GM10266 (cell line): ENCODE data around the gene FBRSL1.
"Not testable (repeated sequence)": the region's sequence is repeated elsewhere in the genome, so short reads cannot be mapped to it uniquely, and the experiment has no call there.

ENCODE experiments used
- DNase-seq: peaks from one replicate; pipeline ENCODE4 v3.0.0; 2012; ENCODE audit errors: extremely low spot score
- TF ChIP-seq, protein P1 (sequence below): IDR thresholded peaks from 2 replicates; pipeline ENCODE4 v1.5.1; 2012; ENCODE audit warnings: mild to moderate bottlenecking, low read depth; ENCODE audit not compliant: control insufficient read depth, insufficient read depth; ENCODE audit errors: missing control alignments

The FBRSL1 gene

DNA sequence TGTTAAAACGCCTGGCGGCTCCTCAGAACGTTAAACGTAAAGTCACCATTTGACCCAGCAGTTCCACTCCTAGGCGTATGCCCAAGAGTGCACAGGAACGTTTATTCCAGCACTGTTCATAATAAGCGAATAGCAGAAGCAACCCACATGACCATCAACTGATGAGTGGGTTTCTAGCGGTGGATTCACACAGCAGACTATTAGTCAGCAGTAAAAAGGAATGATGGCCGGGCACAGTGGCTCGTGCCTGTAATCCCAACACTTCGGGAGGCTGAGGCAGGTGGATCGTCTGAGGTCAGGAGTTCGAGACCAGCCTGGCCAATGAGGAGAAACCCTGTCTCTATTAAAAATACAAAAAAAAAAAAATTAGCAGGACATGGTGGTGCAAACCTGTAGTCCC is 22.4 kb upstream of the FBRSL1 start:
- TF ChIP-seq, protein P1, sequence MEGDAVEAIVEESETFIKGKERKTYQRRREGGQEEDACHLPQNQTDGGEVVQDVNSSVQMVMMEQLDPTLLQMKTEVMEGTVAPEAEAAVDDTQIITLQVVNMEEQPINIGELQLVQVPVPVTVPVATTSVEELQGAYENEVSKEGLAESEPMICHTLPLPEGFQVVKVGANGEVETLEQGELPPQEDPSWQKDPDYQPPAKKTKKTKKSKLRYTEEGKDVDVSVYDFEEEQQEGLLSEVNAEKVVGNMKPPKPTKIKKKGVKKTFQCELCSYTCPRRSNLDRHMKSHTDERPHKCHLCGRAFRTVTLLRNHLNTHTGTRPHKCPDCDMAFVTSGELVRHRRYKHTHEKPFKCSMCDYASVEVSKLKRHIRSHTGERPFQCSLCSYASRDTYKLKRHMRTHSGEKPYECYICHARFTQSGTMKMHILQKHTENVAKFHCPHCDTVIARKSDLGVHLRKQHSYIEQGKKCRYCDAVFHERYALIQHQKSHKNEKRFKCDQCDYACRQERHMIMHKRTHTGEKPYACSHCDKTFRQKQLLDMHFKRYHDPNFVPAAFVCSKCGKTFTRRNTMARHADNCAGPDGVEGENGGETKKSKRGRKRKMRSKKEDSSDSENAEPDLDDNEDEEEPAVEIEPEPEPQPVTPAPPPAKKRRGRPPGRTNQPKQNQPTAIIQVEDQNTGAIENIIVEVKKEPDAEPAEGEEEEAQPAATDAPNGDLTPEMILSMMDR, result no peak
- no peak for DNase-seq

DNA sequence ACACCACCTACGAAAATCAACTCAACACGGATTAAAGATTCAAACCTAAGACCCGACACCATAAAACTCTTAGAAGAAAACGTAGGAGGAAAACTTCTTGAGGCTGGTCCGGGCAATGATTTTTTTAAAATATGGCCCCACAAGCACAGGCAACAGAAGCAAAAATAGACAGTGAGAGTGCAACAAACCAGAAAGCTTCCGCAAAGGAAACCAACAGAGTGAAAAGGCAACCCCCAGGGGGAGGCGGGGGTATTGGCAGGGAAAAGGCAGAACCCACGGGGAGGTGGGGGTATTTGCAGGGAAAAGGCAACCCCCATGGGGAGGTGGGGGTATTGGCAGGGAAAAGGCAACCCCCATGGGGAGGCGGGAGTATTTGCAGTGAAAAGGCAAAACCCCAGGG is 20.5 kb upstream of the FBRSL1 start:
- TF ChIP-seq, protein P1, result no peak

DNA sequence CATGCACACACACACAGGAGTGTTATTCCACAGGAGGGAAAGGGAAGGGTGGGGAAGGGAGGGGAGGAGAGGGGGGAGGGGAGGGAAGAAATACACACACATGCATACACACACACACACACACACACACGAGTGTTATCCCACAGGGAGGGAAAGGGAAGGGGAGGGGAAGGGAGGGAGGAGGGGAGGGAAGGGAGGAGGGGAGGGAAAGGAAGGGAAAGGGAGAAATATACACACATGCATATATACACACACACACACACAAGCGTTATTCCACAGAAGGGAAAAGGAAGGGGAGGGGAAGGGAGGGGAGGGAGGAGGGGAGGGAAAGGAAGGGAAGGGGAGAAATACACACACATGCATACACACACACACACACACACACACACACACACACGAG is 19.6 kb upstream of the FBRSL1 start:
- no peak for DNase-seq
- TF ChIP-seq, protein P1, result no peak

More for the DNA sequence above, 20.5 kb upstream of the FBRSL1 start:
- no peak for DNase-seq

DNA sequence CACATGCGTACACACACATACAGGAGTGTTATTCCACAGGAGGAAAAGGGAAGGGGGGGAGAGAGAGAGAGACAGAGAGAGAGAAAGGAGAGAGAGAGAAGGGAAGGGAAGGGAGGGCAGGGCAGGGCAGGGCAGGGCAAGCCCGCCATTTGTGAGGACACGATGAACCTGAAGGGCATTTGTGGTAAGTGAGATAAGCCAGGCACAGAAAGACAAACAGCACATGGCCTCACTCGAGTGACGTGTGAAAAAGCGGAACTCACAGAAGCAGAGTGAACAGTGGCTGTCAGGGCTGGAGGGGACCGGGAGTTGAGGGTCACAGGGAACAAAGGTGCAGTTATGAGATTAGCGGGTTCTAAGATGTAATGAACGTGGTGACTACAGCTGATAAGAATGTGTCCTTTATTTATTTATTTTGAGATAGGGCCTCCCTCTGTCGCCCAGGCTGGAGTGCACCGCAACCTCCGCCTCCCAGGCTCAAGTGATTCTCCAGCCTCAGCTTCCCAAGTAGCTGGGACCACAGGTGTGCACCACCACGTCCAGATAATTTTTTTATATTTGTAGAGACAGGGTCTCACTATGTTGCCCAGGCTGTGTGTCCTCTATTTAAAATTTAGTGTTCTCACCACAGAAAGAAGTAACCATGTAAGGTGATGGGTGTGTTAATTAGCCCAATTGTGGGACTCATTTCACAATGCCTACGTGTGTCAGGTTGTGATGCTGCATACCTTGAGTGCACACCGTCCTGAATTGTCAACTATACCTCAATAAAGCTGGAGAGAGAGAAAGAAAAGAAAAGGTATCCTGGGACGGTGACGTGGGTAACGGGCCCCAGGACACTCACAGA is 18.7 kb upstream of the FBRSL1 start:
- no peak for DNase-seq
- TF ChIP-seq, protein P1, result no peak

DNA sequence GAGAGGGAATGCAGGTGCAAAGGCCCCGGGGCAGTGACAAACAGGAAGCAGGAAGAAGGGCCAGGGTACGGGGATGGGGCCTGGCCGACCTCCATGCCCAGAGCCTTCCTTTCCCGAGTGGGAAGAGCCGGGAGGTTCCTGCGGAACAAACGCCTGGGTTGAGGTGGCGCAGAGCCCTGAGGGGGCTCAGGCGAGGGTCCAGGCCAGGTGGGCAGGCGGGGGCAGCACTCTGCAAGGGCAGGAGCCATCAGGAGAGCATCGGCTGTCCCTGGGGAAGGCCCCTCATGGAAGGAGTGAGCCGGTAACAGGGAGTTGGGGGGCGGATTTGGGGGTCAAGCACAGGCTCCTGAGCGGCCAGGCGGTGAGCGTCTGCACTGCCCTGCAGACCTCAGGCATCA is 18.1 kb upstream of the FBRSL1 start:
- no peak for DNase-seq
- TF ChIP-seq, protein P1, result no peak

DNA sequence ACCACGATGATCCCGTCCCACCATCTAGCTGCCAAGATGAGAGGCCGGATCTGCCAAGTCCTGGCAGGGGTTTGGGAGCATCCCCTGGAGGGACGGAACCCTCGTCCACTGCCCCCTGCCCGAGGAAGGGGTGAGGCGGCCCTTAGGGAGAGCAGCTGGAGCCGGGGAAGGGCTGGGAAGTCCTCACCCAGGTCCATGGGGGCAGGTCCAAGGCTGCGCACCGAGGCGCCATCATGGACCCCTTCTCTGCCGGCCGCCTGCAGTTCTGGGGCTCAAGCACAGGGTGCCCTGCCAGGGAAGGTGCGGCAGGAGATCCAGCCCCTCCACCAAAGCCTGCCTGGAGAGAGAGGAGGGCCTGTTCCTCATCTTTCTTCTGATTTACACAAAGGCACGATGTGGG is 17.6 kb upstream of the FBRSL1 start:
- DNase-seq, result no peak
- TF ChIP-seq, protein P1, result no peak

DNA sequence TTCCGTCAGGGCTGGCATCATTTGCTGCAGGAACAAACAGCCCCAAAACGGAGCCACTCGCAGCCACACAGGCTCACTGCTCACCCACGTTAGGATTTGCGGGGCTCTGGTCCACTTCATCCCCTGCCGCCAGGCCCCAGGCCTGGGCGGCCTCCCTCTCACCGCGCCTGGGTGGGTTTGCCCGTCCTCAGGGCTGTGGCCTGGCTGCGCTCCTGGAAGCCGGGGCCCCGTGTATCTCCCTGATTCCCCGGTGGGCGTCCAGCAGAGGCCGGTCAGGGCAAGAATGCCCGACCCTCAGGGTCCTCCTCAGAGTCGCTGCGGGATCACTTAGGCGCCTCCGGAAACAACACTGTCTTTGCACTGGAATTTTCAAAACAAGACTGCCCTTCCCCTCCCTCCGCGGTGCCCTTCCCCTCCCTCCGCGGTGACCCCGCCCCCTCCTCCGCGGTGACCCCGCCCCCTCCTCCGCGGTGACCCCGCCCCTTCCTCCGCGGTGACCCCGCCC is 15.7 kb upstream of the FBRSL1 start:
- TF ChIP-seq, protein P1, result no peak
- no peak for DNase-seq

DNA sequence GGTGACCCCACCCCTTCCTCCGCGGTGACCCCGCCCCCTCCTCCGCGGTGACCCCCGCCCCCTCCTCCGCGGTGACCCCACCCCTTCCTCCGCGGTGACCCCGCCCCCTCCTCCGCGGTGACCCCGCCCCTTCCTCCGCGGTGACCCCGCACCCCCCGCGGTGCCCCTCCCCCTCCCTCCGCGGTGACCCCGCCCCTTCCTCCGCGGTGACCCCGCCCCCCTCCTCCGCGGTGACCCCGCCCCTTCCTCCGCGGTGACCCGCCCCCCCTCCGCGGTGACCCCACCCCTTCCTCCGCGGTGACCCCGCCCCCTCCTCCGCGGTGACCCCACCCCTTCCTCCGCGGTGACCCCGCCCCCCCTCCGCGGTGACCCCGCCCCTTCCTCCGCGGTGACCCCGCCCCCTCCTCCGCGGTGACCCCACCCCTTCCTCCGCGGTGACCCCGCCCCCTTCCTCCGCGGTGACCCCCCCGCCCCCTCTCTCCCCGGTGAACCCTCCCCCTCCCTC is 15.1 kb upstream of the FBRSL1 start:
- not testable (repeated sequence) for DNase-seq
